ENCODE results near the gene ACOXL.

The ACOXL gene

GRCh38 chr2:110878150-110878549, 145.8 kb downstream of the ACOXL start:
- no peaks in the 10 kb centered on the region for H3K36me3 Mint-ChIP-seq (ENCODE audit: low read depth)
- H3K27ac Mint-ChIP-seq = no peak overlapping the region
- H3K4me1 Mint-ChIP-seq (ENCODE audit: low read depth) = peaks cover 20% of the 10 kb centered on the region
- peaks cover 53% of the 10 kb centered on the region for H3K27me3 Mint-ChIP-seq
- DNase-seq = no peak
- peaks cover 10% of the 10 kb centered on the region for H3K9me3 Mint-ChIP-seq
- H3K4me3 Mint-ChIP-seq = no peak overlapping the region

DNA sequence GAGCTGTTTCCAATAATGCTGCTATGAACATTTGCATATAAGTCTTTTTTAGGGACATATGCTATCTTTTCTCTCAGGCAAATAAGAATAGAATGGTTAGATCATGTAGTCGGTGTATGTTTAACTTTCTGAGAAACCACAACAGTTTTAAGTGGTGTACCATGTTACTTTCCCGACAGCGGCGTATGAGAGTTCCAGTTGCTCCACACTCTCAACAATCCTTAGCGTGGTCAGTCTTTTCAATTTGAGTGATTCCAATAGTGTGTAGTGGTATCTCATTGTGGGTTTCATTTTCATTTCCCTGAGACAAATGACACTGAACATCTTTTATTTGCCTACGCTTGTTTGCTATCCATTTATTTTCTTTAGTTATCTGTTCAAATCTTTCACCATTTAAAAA, 149.5 kb downstream of the ACOXL start:
- Mint-ChIP-seq H3K4me1 (ENCODE audit: low read depth) (peaks cover 14% of the 10 kb centered on the region), H3K27me3 (peaks cover 45% of the 10 kb centered on the region), H3K4me3 (no peak overlapping the region), H3K36me3 (ENCODE audit: low read depth) (no peaks in the 10 kb centered on the region), H3K9me3 (peaks cover 10% of the 10 kb centered on the region), H3K27ac (no peak overlapping the region)
- DNase-seq = no peak

GRCh38 chr2:110883406-110883805, 151.0 kb downstream of the ACOXL start:
- H3K27me3 Mint-ChIP-seq = peaks cover 38% of the 10 kb centered on the region
- H3K9me3 Mint-ChIP-seq = peaks cover 5% of the 10 kb centered on the region
- H3K4me3 Mint-ChIP-seq = no peak overlapping the region
- H3K27ac Mint-ChIP-seq = no peak overlapping the region
- H3K4me1 Mint-ChIP-seq (ENCODE audit: low read depth) = peaks cover 8% of the 10 kb centered on the region
- no peak for DNase-seq
- H3K36me3 Mint-ChIP-seq (ENCODE audit: low read depth) = no peaks in the 10 kb centered on the region

DNA sequence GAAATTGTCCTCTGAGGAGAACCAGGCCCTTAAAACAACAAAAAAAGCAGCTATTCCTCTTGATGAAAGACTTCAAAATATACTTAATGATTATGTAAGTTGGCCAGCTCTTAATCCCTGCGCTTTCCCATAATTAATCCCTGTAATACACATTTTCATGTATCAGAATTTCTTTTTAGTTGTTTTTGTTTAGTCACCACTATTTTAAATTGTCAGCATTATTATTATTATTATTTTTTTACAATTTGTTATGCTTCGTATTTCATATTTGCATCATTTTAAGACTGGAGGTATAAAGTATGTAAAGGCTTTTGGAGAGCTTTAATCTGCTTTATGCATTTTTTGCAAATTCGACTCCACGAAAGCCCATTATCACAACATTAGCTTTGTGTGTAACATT, 152.9 kb downstream of the ACOXL start:
- H3K9me3 Mint-ChIP-seq = peaks cover 9% of the 10 kb centered on the region
- H3K4me1 Mint-ChIP-seq (ENCODE audit: low read depth) = peaks cover 8% of the 10 kb centered on the region
- no peak for DNase-seq
- H3K27ac Mint-ChIP-seq = no peak overlapping the region
- H3K4me3 Mint-ChIP-seq = no peak overlapping the region
- no peaks in the 10 kb centered on the region for H3K36me3 Mint-ChIP-seq (ENCODE audit: low read depth)
- peaks cover 44% of the 10 kb centered on the region for H3K27me3 Mint-ChIP-seq

DNA sequence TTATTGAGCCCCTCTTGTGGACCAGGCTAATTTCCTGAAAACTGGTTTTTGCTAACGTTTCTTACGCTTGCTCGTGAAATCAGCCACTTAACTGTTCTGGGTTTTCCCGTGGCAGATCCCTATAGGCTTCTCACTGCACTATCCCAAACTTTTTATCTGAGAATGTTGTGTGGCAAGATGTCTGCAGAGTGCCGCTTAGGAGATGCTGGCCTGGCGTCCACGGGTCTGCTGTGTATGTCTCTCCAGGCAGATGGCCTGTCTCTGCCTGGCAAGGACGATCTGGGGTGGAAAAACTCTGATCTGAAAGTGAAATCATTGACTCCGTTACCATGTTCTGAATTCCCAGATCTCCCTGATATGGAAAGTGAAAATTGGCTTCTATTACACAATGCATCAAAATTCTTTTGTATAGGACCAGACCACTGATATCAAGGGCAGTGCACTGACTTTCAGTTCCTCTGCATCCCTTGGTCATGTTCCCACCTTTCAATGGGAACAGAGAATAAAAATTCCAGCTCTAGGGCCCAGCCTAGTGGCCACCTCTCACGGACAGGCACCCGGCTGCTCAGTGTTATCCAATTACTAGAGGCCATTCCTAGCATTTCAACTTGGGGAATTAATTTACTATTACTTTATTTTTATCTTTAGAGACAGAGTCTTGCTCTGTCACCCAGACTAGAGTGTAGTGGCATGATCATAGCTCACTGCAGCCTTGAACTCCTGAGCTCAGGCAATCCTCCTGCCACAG, 154.6 kb downstream of the ACOXL start:
- no peak overlapping the region for H3K27ac Mint-ChIP-seq
- H3K9me3 Mint-ChIP-seq = peaks cover 6% of the 10 kb centered on the region
- no peak for DNase-seq
- H3K36me3 Mint-ChIP-seq (ENCODE audit: low read depth) = no peaks in the 10 kb centered on the region
- peaks cover 3% of the 10 kb centered on the region for H3K4me1 Mint-ChIP-seq (ENCODE audit: low read depth)
- H3K27me3 Mint-ChIP-seq = peaks cover 53% of the 10 kb centered on the region
- H3K4me3 Mint-ChIP-seq = no peak overlapping the region

DNA sequence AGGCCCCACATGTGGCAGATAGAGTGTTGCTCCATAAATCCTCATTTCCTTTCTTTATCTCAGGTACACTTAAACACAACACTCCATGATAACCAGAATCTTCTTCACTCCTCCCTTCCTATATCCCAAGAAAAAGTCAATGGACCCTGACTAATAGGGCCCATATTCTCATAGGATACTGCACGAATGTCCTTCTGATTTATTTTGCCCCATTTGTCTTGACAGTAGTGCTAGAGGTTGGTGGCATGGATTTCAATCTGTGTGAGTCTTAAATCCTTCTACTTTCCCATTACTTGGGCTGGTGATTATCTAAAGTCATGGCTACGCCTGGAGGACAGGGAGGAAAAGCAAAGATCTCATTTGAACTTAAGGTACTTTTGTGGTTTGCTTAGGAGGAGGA, 156.0 kb downstream of the ACOXL start:
- Mint-ChIP-seq H3K4me1 (ENCODE audit: low read depth) (no peaks in the 10 kb centered on the region), H3K27me3 (peaks cover 63% of the 10 kb centered on the region), H3K9me3 (peaks cover 6% of the 10 kb centered on the region), H3K36me3 (ENCODE audit: low read depth) (no peaks in the 10 kb centered on the region), H3K27ac (no peak overlapping the region), H3K4me3 (no peak overlapping the region)
- no peak for DNase-seq

DNA sequence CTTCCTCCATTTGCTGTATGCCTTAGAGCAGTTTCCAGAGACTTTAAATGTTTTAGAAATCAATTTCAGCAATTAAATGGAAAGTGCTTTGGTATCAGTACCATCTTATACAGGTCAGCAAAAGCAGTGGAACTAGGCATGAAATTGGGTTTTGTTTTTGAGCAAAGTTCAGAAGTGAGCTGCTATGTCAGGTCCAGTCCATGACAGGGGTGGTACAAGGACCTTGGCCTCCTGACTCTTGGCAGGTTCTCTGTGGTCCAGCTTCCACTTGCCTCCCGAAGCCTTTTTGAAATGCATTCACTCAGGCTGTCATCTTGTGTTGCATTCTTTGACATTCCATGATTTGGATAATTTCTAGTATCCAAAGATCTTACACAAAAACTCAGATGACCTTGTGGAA, 159.3 kb downstream of the ACOXL start:
- no peaks in the 10 kb centered on the region for H3K4me1 Mint-ChIP-seq (ENCODE audit: low read depth)
- peaks cover 61% of the 10 kb centered on the region for H3K27me3 Mint-ChIP-seq
- no peak for DNase-seq
- H3K4me3 Mint-ChIP-seq = no peak overlapping the region
- no peak overlapping the region for H3K27ac Mint-ChIP-seq
- no peaks in the 10 kb centered on the region for H3K36me3 Mint-ChIP-seq (ENCODE audit: low read depth)
- H3K9me3 Mint-ChIP-seq = peaks cover 15% of the 10 kb centered on the region

DNA sequence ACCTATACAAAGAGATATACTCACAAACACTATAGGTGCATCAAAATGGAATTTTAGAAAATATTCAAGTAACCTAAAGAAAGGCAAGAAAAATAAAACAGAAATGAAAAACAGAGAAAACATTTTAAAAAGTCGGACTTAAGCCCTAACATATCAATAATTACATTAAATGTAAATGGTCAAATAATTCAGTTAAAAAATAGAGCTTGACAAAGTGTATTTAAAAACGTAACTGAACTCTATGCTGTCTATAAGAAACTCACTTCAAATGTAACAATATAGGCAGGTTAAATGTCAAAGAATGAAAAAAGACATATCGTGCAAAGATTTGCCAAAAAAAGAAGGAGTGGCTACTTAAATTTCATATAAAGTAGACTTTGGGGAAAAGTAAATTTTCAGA, 163.9 kb downstream of the ACOXL start:
- Mint-ChIP-seq H3K4me1 (ENCODE audit: low read depth) (no peaks in the 10 kb centered on the region), H3K27me3 (peaks cover 42% of the 10 kb centered on the region), H3K36me3 (ENCODE audit: low read depth) (no peaks in the 10 kb centered on the region), H3K27ac (no peak overlapping the region), H3K4me3 (no peak overlapping the region), H3K9me3 (peaks cover 9% of the 10 kb centered on the region)
- no peak for DNase-seq

DNA sequence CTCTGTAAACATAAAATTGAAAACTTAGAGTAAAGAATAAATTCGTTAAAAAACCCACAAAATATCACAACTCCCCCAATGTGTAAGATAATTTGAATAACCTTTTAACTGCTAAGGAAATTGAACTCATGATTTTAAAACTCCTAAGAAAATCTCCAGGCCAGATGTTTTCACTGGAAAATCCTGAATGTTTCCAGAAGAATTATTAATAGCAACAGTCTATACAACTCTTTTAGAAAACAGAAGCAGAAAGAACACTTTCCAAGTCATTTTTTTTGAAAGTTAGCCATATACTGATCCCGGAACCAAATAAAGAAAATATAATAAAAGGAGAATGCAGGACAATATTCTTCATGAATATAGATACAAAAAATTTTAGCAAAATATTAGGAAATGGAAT, 165.6 kb downstream of the ACOXL start:
- H3K27me3 Mint-ChIP-seq = peaks cover 32% of the 10 kb centered on the region
- H3K4me1 Mint-ChIP-seq (ENCODE audit: low read depth) = no peaks in the 10 kb centered on the region
- no peak for DNase-seq
- H3K9me3 Mint-ChIP-seq = peaks cover 9% of the 10 kb centered on the region
- no peaks in the 10 kb centered on the region for H3K36me3 Mint-ChIP-seq (ENCODE audit: low read depth)
- H3K27ac Mint-ChIP-seq = no peak overlapping the region
- H3K4me3 Mint-ChIP-seq = no peak overlapping the region

- Mint-ChIP-seq H3K27me3 (peaks cover 32% of the 10 kb centered on the region), H3K9me3 (peaks cover 8% of the 10 kb centered on the region), H3K4me3 (no peak overlapping the region), H3K4me1 (ENCODE audit: low read depth) (peaks cover 7% of the 10 kb centered on the region), H3K36me3 (ENCODE audit: low read depth) (no peaks in the 10 kb centered on the region), H3K27ac (no peak overlapping the region)
- DNase-seq = no peak
Measured at GRCh38 chr2:110900191-110900590, 167.8 kb downstream of the ACOXL start.

GRCh38 chr2:110903548-110903947, 171.2 kb downstream of the ACOXL start:
- Mint-ChIP-seq H3K4me3 (no peak overlapping the region), H3K4me1 (ENCODE audit: low read depth) (peaks cover 7% of the 10 kb centered on the region), H3K27me3 (peaks cover 38% of the 10 kb centered on the region), H3K9me3 (no peaks in the 10 kb centered on the region), H3K27ac (no peak overlapping the region), H3K36me3 (ENCODE audit: low read depth) (no peaks in the 10 kb centered on the region)
- no peak for DNase-seq

DNA sequence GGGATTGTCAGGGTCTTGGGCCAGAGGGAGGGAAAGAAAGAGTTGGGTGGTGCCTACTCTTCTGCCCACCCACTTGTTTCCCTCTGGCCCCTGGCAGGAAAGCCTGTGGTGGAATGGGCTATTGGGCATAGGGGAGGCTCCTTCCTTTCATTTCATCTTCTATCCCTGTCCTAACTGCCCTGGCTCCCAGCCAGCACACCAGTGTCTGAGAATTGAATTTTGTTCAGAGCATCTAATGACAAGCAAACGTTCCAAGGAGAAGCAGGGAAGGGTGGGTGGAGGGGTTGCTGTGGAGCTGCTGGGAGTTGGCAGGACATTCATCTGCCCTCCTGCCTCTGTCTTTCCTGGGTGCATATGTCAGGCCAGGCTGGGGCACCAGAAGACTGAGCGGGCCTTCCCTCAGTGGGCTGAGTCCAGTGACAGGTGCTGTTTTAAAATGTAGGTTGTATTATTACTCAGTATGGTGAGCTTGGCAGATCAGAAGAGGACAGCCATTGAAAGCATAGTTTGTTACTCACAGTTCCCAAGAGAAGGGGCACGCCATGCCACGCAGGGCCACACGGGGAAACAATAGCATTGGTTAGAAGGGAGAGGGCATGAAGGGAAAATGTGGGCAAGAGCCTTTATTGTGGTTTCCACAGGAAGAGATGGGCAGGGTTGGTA, 171.9 kb downstream of the ACOXL start:
- H3K4me1 Mint-ChIP-seq (ENCODE audit: low read depth) = peaks cover 7% of the 10 kb centered on the region
- H3K27ac Mint-ChIP-seq = no peak overlapping the region
- no peaks in the 10 kb centered on the region for H3K36me3 Mint-ChIP-seq (ENCODE audit: low read depth)

GRCh38 chr2:110904779-110905148, 172.4 kb downstream of the ACOXL start:
- peaks cover 43% of the 10 kb centered on the region for H3K27me3 Mint-ChIP-seq
- no peaks in the 10 kb centered on the region for H3K9me3 Mint-ChIP-seq
- H3K36me3 Mint-ChIP-seq (ENCODE audit: low read depth) = no peaks in the 10 kb centered on the region
- no peak overlapping the region for H3K27ac Mint-ChIP-seq
- no peak overlapping the region for H3K4me3 Mint-ChIP-seq
- peaks cover 7% of the 10 kb centered on the region for H3K4me1 Mint-ChIP-seq (ENCODE audit: low read depth)
- no peak for DNase-seq

More for the DNA sequence above, 171.9 kb downstream of the ACOXL start:
- H3K9me3 Mint-ChIP-seq = no peaks in the 10 kb centered on the region
- no peak for DNase-seq
- no peak overlapping the region for H3K4me3 Mint-ChIP-seq
- peaks cover 39% of the 10 kb centered on the region for H3K27me3 Mint-ChIP-seq

DNA sequence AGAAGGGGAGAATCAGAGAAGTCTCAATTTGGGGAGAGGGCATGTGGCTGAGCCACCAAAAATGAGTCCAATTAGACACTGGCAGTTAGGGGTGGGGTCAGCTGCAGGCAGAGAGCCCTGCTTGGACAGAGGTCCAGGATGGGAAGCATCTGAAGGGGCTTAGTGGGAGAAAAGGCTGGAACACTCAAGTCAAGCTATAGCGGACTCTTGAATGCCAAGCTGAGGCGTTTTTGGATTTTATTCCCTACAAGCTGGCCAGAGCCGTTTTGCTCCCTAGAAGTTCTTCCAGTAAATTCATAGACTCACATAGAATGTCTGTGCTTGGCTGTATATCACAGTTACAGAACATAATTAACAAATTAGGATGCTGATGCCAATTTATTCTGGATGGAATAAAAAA, 172.8 kb downstream of the ACOXL start:
- Mint-ChIP-seq H3K27me3 (peaks cover 47% of the 10 kb centered on the region), H3K27ac (no peak overlapping the region), H3K36me3 (ENCODE audit: low read depth) (no peaks in the 10 kb centered on the region), H3K4me3 (no peak overlapping the region), H3K9me3 (no peaks in the 10 kb centered on the region), H3K4me1 (ENCODE audit: low read depth) (peaks cover 12% of the 10 kb centered on the region)
- DNase-seq = no peak

- Mint-ChIP-seq H3K4me3 (no peak overlapping the region), H3K36me3 (ENCODE audit: low read depth) (no peaks in the 10 kb centered on the region), H3K27ac (no peak overlapping the region), H3K27me3 (peaks cover 49% of the 10 kb centered on the region), H3K4me1 (ENCODE audit: low read depth) (peaks cover 15% of the 10 kb centered on the region), H3K9me3 (peaks cover 13% of the 10 kb centered on the region)
- no peak for DNase-seq
Measured at GRCh38 chr2:110906613-110907298, 174.4 kb downstream of the ACOXL start.

All from activated T-cell treated with anti-CD3 and anti-CD28 coated beads, Interleukin-2, amount 50 U/mL, for 24 hours (primary cell).